ENCODE results near the gene KISS1R.

Gene KISS1R

GRCh38 chr19:925526-926322 is 8.6 kb downstream of the KISS1R start, which contains the start of gene ARID3A:
ARID3A (plus strand) TSS chr19:926035; CDS start chr19:929529, 3,494 bp downstream.
- DNase-seq (ENCODE audit: low read depth): peak; percentile 48
- TF ChIP-seq CTCF (IDR thresholded peaks at IDR 0.05; ENCODE audit: low read depth, low read length, missing control alignments): no peak

GRCh38 chr19:926323-926588 is 9.1 kb downstream of the KISS1R start:
- no peak for TF ChIP-seq CTCF (IDR thresholded peaks at IDR 0.05; ENCODE audit: low read depth, low read length, missing control alignments)
- H3K4me3 ChIP-seq (ENCODE audit: low read depth, low read length): peak overlapping the region; percentile 82
- no peak for DNase-seq (ENCODE audit: low read depth)
- in situ Hi-C loops (cut with HindIII; ENCODE audit: low sequenced_read_pairs): no loop called here

More at GRCh38 chr19:925526-926322, 8.6 kb downstream of the KISS1R start, which contains the start of gene ARID3A:
- peak within 1 kb of the TSS; percentile 82 for H3K4me3 ChIP-seq (ENCODE audit: low read depth, low read length)
- in situ Hi-C loops (cut with HindIII; ENCODE audit: low sequenced_read_pairs): no loop called here

DNA sequence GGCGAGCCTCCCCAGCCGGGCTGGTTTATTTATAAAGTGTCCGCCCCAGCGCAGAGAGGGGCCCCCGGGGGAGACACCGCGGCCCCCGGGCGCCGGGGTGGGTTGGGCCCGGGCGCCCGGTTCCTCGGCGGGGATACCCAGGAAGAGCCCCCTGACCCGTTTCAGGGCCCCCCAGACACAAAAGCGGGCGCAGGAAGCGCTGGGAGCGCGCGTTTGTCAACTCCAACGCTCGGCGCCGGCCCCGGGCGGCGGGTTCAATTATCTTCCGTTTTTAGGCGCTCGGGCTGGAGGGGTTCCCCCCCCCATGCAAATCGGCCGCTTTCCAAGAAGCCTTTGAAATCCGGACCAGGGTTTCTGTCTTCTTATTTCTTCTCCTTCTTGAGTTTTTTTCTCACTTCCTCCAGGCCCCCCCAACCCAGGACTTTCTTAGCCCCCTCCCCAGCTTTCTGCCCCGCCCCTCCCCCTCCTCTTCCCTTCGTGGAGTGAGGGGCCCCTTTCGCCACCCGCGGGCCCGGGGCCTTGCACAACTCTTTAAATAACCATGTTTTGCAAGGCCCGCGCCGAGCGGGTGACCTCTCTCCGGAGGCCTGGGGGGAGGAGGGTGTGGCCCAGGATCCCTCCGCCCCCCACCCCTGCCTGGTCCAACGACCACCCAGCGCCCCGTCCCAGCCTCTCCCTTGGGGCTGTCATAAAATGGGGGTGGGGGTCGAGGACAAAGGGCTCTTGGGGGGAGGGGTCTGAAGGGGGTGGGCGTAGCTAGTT is 9.6 kb downstream of the KISS1R start:
- DNase-seq (ENCODE audit: low read depth): no peak

DNA sequence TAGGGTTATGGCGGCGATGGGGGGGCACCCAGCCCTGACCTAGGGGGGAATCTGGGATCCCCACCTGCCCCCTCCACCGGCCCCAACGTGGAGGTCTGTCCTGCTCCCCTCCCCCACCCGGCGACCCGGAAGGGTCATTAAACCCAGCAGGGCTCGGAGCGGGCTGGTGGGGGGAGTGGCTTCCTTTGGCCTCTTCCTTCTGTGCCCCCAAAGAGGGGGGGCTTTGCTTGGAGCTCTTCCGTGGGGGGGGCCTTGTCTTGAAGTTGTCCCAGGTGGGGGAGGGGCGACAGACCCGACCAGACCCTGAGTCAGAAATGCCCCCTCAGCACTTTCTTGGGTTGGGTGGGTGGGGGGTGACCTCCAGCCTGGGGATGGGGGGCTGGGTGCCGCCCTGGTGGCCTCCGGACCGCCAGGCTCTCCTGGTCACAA is 10.2 kb downstream of the KISS1R start:
- peak overlapping the region; percentile 82 for H3K4me3 ChIP-seq (ENCODE audit: low read depth, low read length)
- TF ChIP-seq CTCF (IDR thresholded peaks at IDR 0.05; ENCODE audit: low read depth, low read length, missing control alignments): no peak
- no peak for DNase-seq (ENCODE audit: low read depth)
- in situ Hi-C loops (cut with HindIII; ENCODE audit: low sequenced_read_pairs): no loop called here

More for the DNA sequence above, 9.6 kb downstream of the KISS1R start:
- TF ChIP-seq CTCF (IDR thresholded peaks at IDR 0.05; ENCODE audit: low read depth, low read length, missing control alignments): no peak
- in situ Hi-C loops (cut with HindIII; ENCODE audit: low sequenced_read_pairs): no loop called here
- peak overlapping the region; percentile 82 for H3K4me3 ChIP-seq (ENCODE audit: low read depth, low read length)

GRCh38 chr19:927780-928401 is 10.8 kb downstream of the KISS1R start:
- H3K4me3 ChIP-seq (ENCODE audit: low read depth, low read length): peak overlapping the region; percentile 82
- in situ Hi-C loops (cut with HindIII; ENCODE audit: low sequenced_read_pairs): no loop called here
- no peak for TF ChIP-seq CTCF (IDR thresholded peaks at IDR 0.05; ENCODE audit: low read depth, low read length, missing control alignments)
- no peak for DNase-seq (ENCODE audit: low read depth)

DNA sequence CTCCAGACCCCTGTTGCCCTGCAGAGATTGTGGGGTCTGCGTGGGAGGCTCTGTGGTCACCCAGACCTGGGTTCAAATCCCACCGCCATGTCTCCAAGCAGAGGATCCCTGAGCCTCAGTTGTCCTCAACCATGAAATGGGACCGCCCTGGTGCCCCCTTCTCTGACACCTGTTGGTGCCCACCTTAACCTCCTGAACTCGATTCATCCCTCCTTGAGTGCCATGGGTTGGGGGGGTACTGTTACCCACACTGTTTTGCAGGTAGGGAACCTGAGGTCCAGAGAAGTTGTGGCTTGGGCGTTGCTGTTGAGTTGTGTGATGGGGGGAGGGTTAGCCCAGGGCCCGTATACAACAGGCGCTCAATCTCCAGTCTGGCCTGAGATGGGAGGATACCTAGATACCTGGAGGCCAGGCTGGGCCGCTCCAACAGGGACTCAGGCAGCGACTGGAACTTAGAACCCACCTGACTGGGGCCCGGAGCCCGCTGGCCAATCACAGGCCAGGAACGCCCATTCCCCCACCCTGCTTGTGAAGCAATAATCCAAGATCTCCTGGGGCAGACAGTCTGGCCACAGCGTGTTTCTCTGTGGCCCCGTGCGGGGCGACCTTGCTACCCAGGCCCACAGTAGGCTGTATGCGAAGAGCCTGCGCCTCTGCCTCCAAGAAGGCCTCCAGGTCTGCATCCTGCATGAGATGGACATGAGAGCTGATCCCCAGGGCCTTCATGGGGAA is 11.5 kb downstream of the KISS1R start:
- no peak for DNase-seq (ENCODE audit: low read depth)
- no peak for TF ChIP-seq CTCF (IDR thresholded peaks at IDR 0.05; ENCODE audit: low read depth, low read length, missing control alignments)

More for the DNA sequence above, 11.5 kb downstream of the KISS1R start:
- in situ Hi-C loops (cut with HindIII; ENCODE audit: low sequenced_read_pairs): no loop called here
- no peak overlapping the region for H3K4me3 ChIP-seq (ENCODE audit: low read depth, low read length)

Data from astrocyte of the cerebellum (primary cell).